Measurements from ENCODE around the gene SRL.

The SRL gene

GRCh38 chr16:4202615-4203345 lies 39.1 kb downstream of the SRL start:
- DNase-seq (ENCODE audit: low read depth, low spot score) = no peak

- DNase-seq (ENCODE audit: low read depth, low spot score) = peak; percentile 11
Observed at GRCh38 chr16:4200781-4201137, 41.1 kb downstream of the SRL start.

DNA sequence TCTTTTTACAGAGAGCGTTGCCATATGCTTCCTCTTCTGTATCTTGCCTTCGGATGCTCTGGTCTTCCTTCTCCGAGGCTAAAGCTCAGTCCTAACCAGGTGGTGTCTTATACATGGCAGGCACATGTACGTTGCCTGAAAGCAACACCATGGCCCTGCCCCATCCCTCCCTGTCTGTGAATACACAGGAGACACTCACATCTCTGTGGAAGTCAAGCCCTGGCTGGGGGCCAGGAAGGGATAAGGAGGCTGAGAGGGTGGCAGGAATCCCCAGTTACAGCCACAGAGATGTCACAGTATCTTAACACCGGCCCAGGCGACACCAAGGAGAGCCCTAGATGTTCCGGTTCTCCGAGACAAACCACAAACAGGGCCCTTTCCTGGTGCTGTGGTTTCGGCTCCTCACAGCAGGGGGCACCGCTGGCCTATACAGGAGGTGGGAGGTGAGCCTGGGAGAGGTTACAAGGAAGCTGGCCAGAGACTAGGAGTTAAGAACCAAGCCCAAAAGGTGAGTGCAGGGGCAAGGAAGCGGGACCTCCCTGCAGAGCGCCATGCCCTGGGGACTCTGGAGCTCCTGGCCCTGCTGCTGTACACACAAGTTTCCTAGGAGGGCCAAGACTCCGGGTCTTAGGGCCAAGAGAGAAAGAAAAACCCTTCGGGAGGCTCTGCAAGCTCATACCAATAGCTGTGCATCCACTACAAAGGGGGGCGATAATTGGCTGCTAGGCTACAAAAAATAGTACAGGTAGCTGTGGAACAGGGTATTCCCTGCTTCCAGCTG lies 41.7 kb downstream of the SRL start:
- peak; percentile 79 for DNase-seq (ENCODE audit: low read depth, low spot score)

DNA sequence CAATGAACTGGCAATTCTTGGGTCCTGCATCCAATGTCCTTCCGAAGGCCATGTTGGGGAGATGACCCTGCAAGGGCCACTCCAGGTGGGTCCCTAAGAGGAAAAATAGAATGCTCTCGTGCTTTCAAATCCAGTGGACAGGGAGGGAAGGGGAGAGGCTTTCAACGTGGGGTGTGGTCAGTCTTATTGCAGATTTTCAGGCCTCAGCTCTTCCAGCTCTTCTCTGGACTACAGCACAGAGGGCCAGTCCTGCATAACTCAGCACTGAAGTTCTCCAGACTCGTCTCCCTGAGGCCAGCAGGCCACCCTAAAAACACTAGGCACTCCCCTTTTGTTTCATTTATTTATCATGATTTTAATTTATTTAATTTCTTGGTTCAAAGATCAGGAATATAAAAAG lies 43.1 kb downstream of the SRL start:
- DNase-seq (ENCODE audit: low read depth, low spot score) = no peak

DNA sequence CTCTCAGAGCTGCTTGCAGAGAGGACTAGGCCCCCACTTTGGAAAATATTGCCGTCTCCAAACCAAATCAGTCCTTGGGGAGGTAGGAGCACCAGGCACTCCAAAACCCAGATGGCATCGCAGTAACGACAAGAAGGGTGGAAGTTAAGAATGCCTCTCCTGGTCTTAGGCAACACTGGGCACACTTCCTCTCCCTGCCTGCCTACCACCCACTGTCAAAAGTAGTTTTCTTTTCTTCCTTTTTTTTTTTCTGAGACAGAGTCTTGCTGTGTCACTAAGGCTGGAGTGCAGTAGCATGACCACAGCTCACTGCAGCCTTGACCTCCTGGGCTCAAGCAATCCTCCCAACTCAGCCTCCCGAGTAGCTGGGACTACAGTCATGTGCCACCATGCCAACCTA lies 47.2 kb downstream of the SRL start:
- no peak for DNase-seq (ENCODE audit: low read depth, low spot score)

GRCh38 chr16:4193920-4194319 lies 48.0 kb downstream of the SRL start:
- no peak for DNase-seq (ENCODE audit: low read depth, low spot score)

- DNase-seq (ENCODE audit: low read depth, low spot score) = no peak
Observed at GRCh38 chr16:4192206-4192605, 49.7 kb downstream of the SRL start.

DNA sequence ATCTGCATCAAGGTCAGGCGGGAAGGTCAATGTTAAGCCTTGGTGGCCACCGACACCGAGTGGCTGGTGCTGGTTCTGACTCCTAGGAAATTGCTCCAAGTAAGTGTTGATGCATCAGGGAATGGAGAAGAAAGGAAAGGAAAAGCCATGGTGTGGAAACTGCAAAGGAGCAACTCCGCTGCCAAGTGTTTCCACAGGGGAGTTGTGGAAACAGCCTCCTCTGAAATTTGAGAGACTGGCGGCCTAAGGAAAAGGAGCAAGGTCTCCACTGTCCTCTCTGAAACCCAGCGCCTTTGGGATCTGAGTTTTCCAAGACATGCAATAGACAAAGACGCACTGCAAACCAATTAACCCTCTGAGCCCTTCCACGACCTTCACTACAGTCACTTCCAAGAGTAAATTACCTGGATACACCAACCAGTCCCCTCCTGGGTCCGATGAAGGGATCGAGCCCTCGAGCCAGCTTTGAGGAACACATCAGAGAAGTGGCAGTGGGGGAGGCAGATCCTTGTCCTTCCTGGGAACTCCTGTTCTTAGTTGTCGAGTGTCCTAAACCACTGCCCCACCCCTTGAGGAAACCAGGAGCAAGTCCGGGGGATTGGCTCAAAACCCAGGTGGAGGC lies 51.1 kb downstream of the SRL start:
- DNase-seq (ENCODE audit: low read depth, low spot score) = no peak

DNA sequence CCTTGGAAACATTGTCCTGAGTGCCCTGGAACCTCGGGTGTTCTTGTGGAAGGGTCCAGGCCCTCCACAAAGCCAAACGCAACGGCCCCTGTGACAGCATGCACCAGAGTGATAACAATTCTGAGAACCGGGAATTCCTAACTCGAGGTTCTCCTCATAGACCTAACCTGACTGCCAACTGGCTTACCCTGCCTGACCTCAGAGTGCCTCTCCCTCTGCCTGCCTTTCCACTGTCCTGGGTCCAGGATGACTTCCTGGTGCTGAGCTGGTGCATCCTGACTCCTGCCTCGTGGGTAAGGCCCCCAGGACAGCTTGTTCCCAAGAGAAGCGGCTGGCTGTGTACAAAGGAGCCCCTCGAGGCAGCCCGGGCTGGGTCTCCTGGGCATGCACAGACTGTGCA lies 51.8 kb downstream of the SRL start:
- no peak for DNase-seq (ENCODE audit: low read depth, low spot score)

DNA sequence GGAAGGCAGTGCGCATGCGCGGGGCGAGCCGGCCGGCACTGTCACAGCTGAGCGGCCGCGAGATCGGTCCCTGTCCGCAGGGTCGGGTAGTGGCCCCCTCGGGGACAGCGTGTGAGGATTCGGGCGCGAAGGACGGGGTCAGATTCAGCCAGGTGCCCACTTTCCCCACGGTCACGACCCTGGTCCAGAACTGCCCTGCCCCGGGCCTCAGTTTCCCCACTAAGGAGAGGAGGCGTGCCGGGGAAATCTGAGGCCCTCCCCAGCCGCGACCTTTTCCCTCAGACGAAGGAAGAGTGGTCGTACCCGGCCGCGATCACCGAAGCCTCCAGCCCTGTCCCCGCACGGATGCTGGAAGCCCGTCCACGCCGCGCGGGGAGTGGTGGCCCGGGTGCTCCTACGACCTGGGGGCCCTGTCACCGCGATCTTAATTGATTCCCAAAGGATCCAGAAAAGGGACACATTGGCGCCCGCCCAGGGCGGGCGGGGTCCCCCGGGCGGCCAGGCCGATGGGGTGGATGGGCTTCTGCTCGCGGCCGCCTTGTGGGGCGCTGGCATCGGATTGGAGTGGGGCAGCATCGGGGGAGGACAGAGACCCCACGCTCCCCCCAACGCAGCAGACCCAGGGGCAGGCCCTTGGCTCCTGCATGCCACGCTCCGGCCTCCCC lies 57.7 kb downstream of the SRL start:
- no peak for DNase-seq (ENCODE audit: low read depth, low spot score)

- peak; percentile 98 for DNase-seq (ENCODE audit: low read depth, low spot score)
Observed at GRCh38 chr16:4183237-4184037, 58.4 kb downstream of the SRL start.

DNA sequence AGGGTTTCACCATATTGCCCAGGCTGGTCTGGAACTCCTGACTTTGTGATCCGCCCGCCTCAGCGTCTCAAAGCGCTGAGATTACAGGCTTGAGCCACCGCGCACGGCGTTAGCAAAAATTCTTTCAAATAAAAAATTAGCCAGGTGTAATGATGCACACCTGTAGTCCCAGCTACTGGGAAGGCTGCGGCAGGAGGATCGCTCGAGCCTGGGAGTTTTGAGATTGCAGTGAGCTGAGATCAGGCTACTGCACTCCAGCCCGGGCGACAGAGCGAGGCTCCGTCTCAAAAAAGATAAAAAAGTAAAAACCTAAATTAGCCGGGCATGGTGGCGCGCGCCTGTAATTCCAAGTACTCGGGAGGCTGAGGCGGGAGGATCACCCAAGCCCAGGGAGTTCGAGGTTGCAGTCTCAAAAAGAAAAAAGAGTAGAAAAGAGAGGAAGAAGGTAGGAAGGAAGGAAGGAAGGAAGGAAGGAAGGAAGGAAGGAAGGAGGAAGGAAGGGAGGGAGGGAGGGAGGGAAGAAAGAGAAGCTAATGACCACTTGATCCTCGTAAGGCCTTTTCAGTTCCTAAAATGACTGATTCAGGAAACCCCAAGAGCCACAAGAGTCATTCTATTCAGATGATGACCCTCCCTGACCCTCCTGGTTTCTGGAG lies 59.2 kb downstream of the SRL start:
- no peak for DNase-seq (ENCODE audit: low read depth, low spot score)

DNA sequence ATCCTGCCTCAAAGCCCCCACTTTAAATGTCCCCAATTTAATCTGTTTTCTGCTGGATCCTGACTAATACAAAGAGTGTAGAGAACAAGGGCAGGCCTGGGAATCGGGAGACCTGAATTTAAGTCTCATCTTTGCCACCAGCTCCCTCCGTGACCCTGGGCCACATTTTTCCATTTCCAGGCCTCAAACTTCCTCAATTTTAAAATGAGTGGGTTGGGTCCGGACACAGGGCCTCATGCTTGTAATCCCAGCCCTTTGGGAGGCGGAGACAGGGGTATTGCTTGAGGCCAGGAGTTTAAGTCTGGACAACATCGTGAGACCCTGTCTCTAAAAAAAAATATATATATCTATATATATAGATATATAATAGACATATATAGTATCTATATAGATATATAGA lies 61.4 kb downstream of the SRL start:
- DNase-seq (ENCODE audit: low read depth, low spot score) = no peak

DNA sequence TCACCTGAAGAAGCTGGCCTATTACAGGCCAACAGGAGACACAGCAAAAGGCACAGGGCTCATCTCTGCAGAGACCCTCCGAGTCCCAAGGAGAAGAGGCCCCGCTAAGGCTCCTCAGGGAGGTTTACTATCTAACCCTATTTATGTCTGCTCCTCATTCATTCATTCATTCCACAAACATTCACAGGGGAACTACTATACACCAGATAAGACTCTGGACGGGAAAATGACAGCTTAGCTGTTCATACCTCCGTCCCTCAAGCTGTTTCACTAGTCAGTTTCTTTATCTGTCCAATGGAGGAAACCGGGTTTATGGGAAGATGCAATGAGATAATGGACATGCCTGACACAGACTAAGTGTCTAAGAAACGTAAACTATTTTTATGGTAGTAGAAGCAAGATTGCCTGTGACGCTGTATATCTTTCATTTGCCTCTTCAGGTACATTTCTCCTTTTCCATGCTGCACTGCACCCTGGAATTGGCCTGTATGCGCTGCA lies 62.1 kb downstream of the SRL start:
- DNase-seq (ENCODE audit: low read depth, low spot score) = no peak

- DNase-seq (ENCODE audit: low read depth, low spot score) = no peak
Observed at GRCh38 chr16:4179020-4179419, 62.9 kb downstream of the SRL start.

DNA sequence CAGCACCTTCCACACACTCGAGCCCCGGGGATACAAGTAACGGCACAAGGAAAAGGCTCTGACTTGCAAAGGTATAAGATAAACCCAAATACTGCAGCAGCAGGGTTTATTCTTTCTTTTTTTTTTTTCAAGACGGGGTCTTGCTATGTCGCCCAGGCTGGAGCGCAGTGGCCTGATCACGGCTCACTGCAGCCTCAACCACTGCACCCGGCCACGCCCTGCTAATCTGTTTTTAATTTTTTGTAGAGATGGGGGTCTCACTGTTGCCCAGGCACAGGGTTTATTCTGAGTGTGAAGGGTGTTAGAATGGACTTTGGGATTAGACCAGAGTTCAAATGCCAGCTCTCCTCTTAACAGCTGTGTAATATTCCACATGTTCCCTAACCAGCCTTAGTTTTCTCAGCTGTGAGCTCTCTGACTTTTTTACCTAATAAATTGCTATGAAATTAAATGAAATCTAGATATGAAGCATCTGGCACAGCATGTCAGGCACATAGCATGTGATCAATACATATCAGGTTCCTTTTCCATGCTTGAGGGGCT lies 63.3 kb downstream of the SRL start:
- DNase-seq (ENCODE audit: low read depth, low spot score) = no peak

DNA sequence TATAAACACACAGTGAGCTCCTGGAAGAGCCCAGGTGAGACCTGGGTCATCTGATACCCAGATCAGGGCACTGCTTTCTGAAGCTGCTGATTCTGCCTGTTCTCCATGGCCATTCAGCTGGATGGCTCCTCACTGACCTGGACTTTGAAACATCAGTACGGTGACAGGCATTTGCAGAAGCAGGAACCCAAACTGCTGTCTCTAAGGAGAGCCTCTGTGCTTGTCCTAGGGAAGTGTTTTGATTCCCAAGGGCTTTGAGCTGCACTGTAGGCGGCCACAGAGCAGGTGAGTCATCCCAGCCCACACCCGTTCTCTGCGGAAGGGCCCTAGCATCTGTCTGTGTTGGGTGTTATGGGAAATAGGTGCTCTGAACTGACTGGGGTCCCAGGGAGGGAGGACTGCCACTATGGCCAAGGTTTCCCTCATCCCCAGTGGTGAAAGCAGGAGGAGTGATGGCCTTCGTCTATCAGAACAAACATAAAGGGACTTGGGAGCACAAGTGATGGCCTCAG lies 64.9 kb downstream of the SRL start:
- DNase-seq (ENCODE audit: low read depth, low spot score) = peak; percentile 71

GRCh38 chr16:4175849-4176248 lies 66.0 kb downstream of the SRL start:
- DNase-seq (ENCODE audit: low read depth, low spot score) = no peak

GRCh38 chr16:4172070-4172469 lies 69.8 kb downstream of the SRL start:
- DNase-seq (ENCODE audit: low read depth, low spot score) = peak; percentile 20

DNA sequence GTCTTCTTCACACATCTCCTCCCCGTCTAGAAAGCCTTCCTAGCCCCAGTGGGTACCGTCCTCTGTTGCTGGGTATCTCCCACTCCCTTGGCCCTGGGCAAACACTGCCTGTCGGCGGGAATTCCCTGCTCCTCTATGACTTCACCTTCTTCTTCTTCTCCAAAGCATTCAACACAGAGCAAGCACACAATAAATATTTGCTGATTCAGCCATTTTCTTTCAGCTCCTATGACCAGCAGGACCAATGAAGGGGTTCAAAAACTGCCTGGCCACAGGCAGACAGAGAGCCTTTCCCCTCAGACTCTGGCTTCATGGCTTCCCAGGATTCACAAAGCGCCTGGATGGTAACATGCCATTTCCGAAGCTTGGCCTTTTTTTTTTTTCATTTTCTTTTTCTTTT lies 72.5 kb downstream of the SRL start:
- no peak for DNase-seq (ENCODE audit: low read depth, low spot score)

All from astrocyte of the hippocampus (primary cell).